ENCODE results near the gene ANO2. TPM values are rescaled to one million over a fixed set of nuclear protein-coding genes. Genes with fewer than 3 reads are reported as not detected.

ANO2 gene
- total RNA-seq, 2 experiments from 2014 or later = not detected

GRCh38 chr12:5923043-5923605 lies 21.9 kb downstream of the ANO2 start:
- CTCF ChIA-PET = no interaction called here
- POLR2A ChIA-PET = no interaction called here

- CTCF ChIA-PET = no interaction called here
- POLR2A ChIA-PET = no interaction called here
Observed at GRCh38 chr12:5921966-5922899, 22.8 kb downstream of the ANO2 start.

- CTCF ChIA-PET = no interaction called here
Observed at GRCh38 chr12:5921027-5921909, 23.8 kb downstream of the ANO2 start.

GRCh38 chr12:5916785-5917290 lies 28.2 kb downstream of the ANO2 start:
- ChIA-PET CTCF (no interaction called here), POLR2A (no interaction called here)

More at GRCh38 chr12:5921027-5921909, 23.8 kb downstream of the ANO2 start:
- POLR2A ChIA-PET = no interaction called here

- ChIA-PET POLR2A (no interaction called here), CTCF (no interaction called here)
Observed at GRCh38 chr12:5915511-5915910, 29.5 kb downstream of the ANO2 start.

- CTCF ChIA-PET = no interaction called here
- POLR2A ChIA-PET = no interaction called here
Observed at GRCh38 chr12:5914387-5915149, 30.5 kb downstream of the ANO2 start.

- CTCF ChIA-PET = no interaction called here
- POLR2A ChIA-PET = no interaction called here
Observed at GRCh38 chr12:5913387-5913786, 31.7 kb downstream of the ANO2 start.

GRCh38 chr12:5912437-5913334 lies 32.4 kb downstream of the ANO2 start:
- POLR2A ChIA-PET = no interaction called here
- CTCF ChIA-PET = no interaction called here

GRCh38 chr12:5912011-5912410 lies 33.0 kb downstream of the ANO2 start:
- ChIA-PET CTCF (no interaction called here), POLR2A (no interaction called here)

GRCh38 chr12:5910790-5911548 lies 34.1 kb downstream of the ANO2 start:
- ChIA-PET POLR2A (interaction anchor here (0.5 kb wide), 1 partner anchor 512 kb away, joined by 3 read pairs; no protein-coding TSS in a partner anchor), CTCF (no interaction called here)

GRCh38 chr12:5909560-5909959 lies 35.5 kb downstream of the ANO2 start:
- ChIA-PET CTCF (no interaction called here), POLR2A (no interaction called here)

GRCh38 chr12:5908251-5908650 lies 36.8 kb downstream of the ANO2 start:
- CTCF ChIA-PET = no interaction called here
- POLR2A ChIA-PET = no interaction called here

GRCh38 chr12:5907807-5908206 lies 37.3 kb downstream of the ANO2 start:
- ChIA-PET CTCF (no interaction called here), POLR2A (no interaction called here)

- POLR2A ChIA-PET = no interaction called here
- CTCF ChIA-PET = no interaction called here
Observed at GRCh38 chr12:5905757-5906156, 39.3 kb downstream of the ANO2 start.

- POLR2A ChIA-PET = no interaction called here
Observed at GRCh38 chr12:5904969-5905368, 40.1 kb downstream of the ANO2 start.

GRCh38 chr12:5904441-5904840 lies 40.6 kb downstream of the ANO2 start:
- CTCF ChIA-PET = no interaction called here
- POLR2A ChIA-PET = no interaction called here

More at GRCh38 chr12:5904969-5905368, 40.1 kb downstream of the ANO2 start:
- CTCF ChIA-PET = no interaction called here

GRCh38 chr12:5902736-5903135 lies 42.3 kb downstream of the ANO2 start:
- ChIA-PET POLR2A (no interaction called here), CTCF (no interaction called here)

GRCh38 chr12:5901416-5901815 lies 43.6 kb downstream of the ANO2 start:
- ChIA-PET POLR2A (no interaction called here), CTCF (no interaction called here)
